A549 (cell line): ENCODE data around the gene CYSRT1. TPM values are rescaled to one million over a fixed set of nuclear protein-coding genes. Genes with fewer than 3 reads are reported as not detected.
A peak's percentile ranks its signal among the peaks of the same experiment; 100 is the strongest.

Experiments
- ATAC-seq, 2 experiments: fragments of 200-7000 bp in 1 of 2; fragments of >200 bp in 1 of 2; cut with Nextera tagmentation in 1 of 2; cut with Tn5 transposase in 1 of 2; 3 replicates each; pipeline versions ENCODE4 v1.8.0 to v1.9.1; 2018 to 2020; ENCODE audit warnings: mild to moderate bottlenecking in 1 of 2, moderate library complexity in 1 of 2
- CTCF ChIA-PET: fragments of 300-600 bp; sonication (Branson Sonifier 250); formaldehyde crosslinking; extraction: SDS; loops from one replicate; lab custom pipeline; 2021; ENCODE audit warnings: antibody characterized with exemption, inconsistent platforms; lab: Yijun Ruan, JAX
- POLR2A ChIA-PET: fragments of 350-600 bp; formaldehyde crosslinking; extraction: SDS; loops from one replicate; lab custom pipeline; 2021; ENCODE audit warnings: antibody characterized with exemption, inconsistent platforms; lab: Yijun Ruan, JAX
- DNase-seq, 2 experiments: peaks; one replicate each; pipeline versions ENCODE4 v3.0.0 to v3.0.0-alpha.2; 2011 to 2016; ENCODE audit warnings: low read depth in 1 of 2, low spot score in 1 of 2
- FAIRE-seq: peaks from 2 replicates; lab custom pipeline; 2011; peaks lifted over from hg19 to GRCh38; lab: Jason Lieb, UNC
- H3K27ac ChIP-seq, 2 experiments: fragments of >200 bp; sonication (Bioruptor Twin); formaldehyde crosslinking; 3 replicates each; pipeline ENCODE4 v1.5.1; 2016 to 2017
- H3K4me1 ChIP-seq: fragments of >200 bp; sonication (Bioruptor Twin); formaldehyde crosslinking; 3 replicates; pipeline ENCODE4 v1.6.1; 2016
- H3K4me2 ChIP-seq: fragments of >200 bp; sonication (Bioruptor Twin); formaldehyde crosslinking; 3 replicates; pipeline ENCODE4 v1.6.1; 2016
- H3K4me3 ChIP-seq: fragments of >200 bp; sonication (Bioruptor Twin); formaldehyde crosslinking; 3 replicates; pipeline ENCODE4 v1.5.1; 2016
- H3K9me3 ChIP-seq: fragments of >200 bp; sonication (Bioruptor Twin); formaldehyde crosslinking; 3 replicates; pipeline ENCODE4 v1.6.1; 2016
- CTCF ChIP-seq: fragments of >200 bp; sonication (Bioruptor Twin); formaldehyde crosslinking; IDR thresholded peaks from 3 replicates; pipeline ENCODE4 v1.5.1; 2016
- E2F6 ChIP-seq: IDR thresholded peaks from 2 replicates; pipeline ENCODE4 v1.6.1; 2012; ENCODE audit warnings: low read depth, borderline replicate concordance
- EHMT2 ChIP-seq: fragments of 200-600 bp; sonication (generic); IDR thresholded peaks from 2 replicates; pipeline ENCODE4 v1.6.1; 2016; ENCODE audit warnings: antibody characterized with exemption, low read depth, mild to moderate bottlenecking, moderate library complexity
- EP300 ChIP-seq, 2 experiments: fragments of >200 bp; sonication (Bioruptor Twin); formaldehyde crosslinking; IDR thresholded peaks; 2 replicates in 1 of 2; 3 replicates in 1 of 2; pipeline ENCODE4 v1.6.1; 2016 to 2017
- ESRRA ChIP-seq: fragments of 150-350 bp; IDR thresholded peaks from 2 replicates; pipeline ENCODE4 v1.6.1; 2014; ENCODE audit warnings: mild to moderate bottlenecking, low read length, borderline replicate concordance
- FOXS1 ChIP-seq: fragments of 250-450 bp; sonication (Bioruptor Pico); IDR thresholded peaks from 2 replicates; pipeline ENCODE4 v1.5.0; 2020; ENCODE audit warnings: mild to moderate bottlenecking, moderate library complexity
- HDAC2 ChIP-seq: fragments of 200-600 bp; sonication (generic); IDR thresholded peaks from 2 replicates; pipeline ENCODE4 v1.6.1; 2016
- JUN ChIP-seq, 2 experiments: fragments of >200 bp; sonication (Bioruptor Twin); formaldehyde crosslinking; IDR thresholded peaks; 2 replicates in 1 of 2; 3 replicates in 1 of 2; pipeline ENCODE4 v1.6.1; 2016 to 2017
- KDM1A ChIP-seq: fragments of 200-600 bp; sonication (generic); IDR thresholded peaks from 2 replicates; pipeline ENCODE4 v1.6.1; 2016; ENCODE audit warnings: low read depth, mild to moderate bottlenecking
- MAFK ChIP-seq: fragments of 450-650 bp; IDR thresholded peaks from 2 replicates; pipeline ENCODE4 v1.6.1; 2014; ENCODE audit not compliant: partially characterized antibody
- MAZ ChIP-seq: fragments of 150-350 bp; IDR thresholded peaks from 2 replicates; pipeline ENCODE4 v1.6.1; 2014; ENCODE audit warnings: antibody characterized with exemption, low read depth, low read length, borderline replicate concordance
- MYC ChIP-seq: IDR thresholded peaks from 2 replicates; pipeline ENCODE4 v1.6.1; 2012; ENCODE audit warnings: mild to moderate bottlenecking, inconsistent platforms, low read length, improper control_type of control experiment, borderline replicate concordance
- NFE2L2 ChIP-seq: fragments of 150-350 bp; conservative IDR thresholded peaks from 2 replicates; pipeline ENCODE4 v1.6.1; 2014; ENCODE audit warnings: low read length
- NPAS2 ChIP-seq: fragments of 250-450 bp; sonication (Bioruptor Pico); IDR thresholded peaks from 2 replicates; pipeline ENCODE4 v1.8.0; 2022; ENCODE audit warnings: mild to moderate bottlenecking, moderate library complexity, borderline replicate concordance
- PHF8 ChIP-seq: fragments of 200-600 bp; sonication (generic); IDR thresholded peaks from 2 replicates; pipeline ENCODE4 v1.6.1; 2016; ENCODE audit warnings: low read depth, mild to moderate bottlenecking, antibody characterized with exemption, moderate library complexity, borderline replicate concordance
- RAD21 ChIP-seq, 2 experiments: fragments of >200 bp in 1 of 2; sonication (Bioruptor Twin) in 1 of 2; formaldehyde crosslinking in 1 of 2; IDR thresholded peaks in 1 of 2; conservative IDR thresholded peaks in 1 of 2; 2 replicates in 1 of 2; 3 replicates in 1 of 2; pipeline ENCODE4 v1.6.1; 2012 to 2018; ENCODE audit warnings: inconsistent platforms in 1 of 2
- REST ChIP-seq: fragments of 200-600 bp; sonication (generic); IDR thresholded peaks from 2 replicates; pipeline ENCODE4 v1.6.1; 2016; ENCODE audit warnings: antibody characterized with exemption, mild to moderate bottlenecking, moderate library complexity
- RFX5 ChIP-seq: fragments of 450-650 bp; IDR thresholded peaks from 2 replicates; pipeline ENCODE4 v1.7.1; 2014; ENCODE audit warnings: antibody characterized with exemption, mild to moderate bottlenecking, moderate library complexity
- TP53 ChIP-seq: fragments of 250-450 bp; sonication (Bioruptor Pico); IDR thresholded peaks from 2 replicates; pipeline ENCODE4 v1.5.0; 2021; ENCODE audit warnings: mild to moderate bottlenecking, moderate library complexity
- USF2 ChIP-seq: fragments of 450-650 bp; IDR thresholded peaks from 2 replicates; pipeline ENCODE4 v1.6.1; 2014; ENCODE audit warnings: antibody characterized with exemption
- ZC3H11A ChIP-seq: fragments of 450-650 bp; IDR thresholded peaks from 2 replicates; pipeline ENCODE4 v1.6.1; 2014; ENCODE audit warnings: antibody characterized with exemption, mild to moderate bottlenecking
- WGBS: methylation state at CpG from one replicate; pipeline ENCODE4 v1.1.6; 2017; ENCODE audit errors: missing lambda C conversion rate; 5-methylcytosine and 5-hydroxymethylcytosine counted together
- polyA plus RNA-seq, 4 experiments: library from polyadenylated mRNA; depleted of rRNA in 3 of 4; stranded (reverse); fragments of >200 nt; fragmentation: RNase III in 1 of 4; extraction: RNeasy Plus Mini Kit Qiagen cat#74134 plus additional on column Dnase treatment in 1 of 4; gene quantifications; 2 replicates in 3 of 4; 3 replicates in 1 of 4; pipeline ENCODE4 v1.2.3, GENCODE V29; 2011 to 2017
- TF ChIP-seq, protein P1 (sequence below): fragments of 250-450 bp; sonication (Bioruptor Pico); IDR thresholded peaks from 2 replicates; pipeline ENCODE4 v1.5.0; 2021; ENCODE audit warnings: mild to moderate bottlenecking, moderate library complexity, borderline replicate concordance

CYSRT1 gene
- polyA plus RNA-seq, 2 of the 4 experiments (the other 2 are of a cell fraction) = 0.30 to 0.81 TPM

GRCh38 chr9:137251194-137251461 is 26.2 kb downstream of the CYSRT1 start, which contains the start of gene STPG3:
TSS of gene STPG3 (plus strand) at chr9:137251286. CDS start at chr9:137251287, 1 bp downstream.
- Histone ChIP-seq H3K9me3 (no peaks in the 10 kb centered on the region), H3K4me1 (peaks cover 11% of the 10 kb centered on the region), H3K27ac (0 out of 6 replicates have a peak within 1 kb of the TSS, but pooled peaks of 1 of the 2 experiments have one; percentile 18), H3K4me2 (no peak within 1 kb of the TSS), H3K4me3 (no peak within 1 kb of the TSS)
- ChIA-PET CTCF (interaction anchor here (0.7 to 1.3 kb wide), 4 partner anchors 11 to 36 kb away, joined by 3 to 4 read pairs (median 3); no protein-coding TSS in a partner anchor), POLR2A (interaction anchor here (1.0 kb wide), 1 partner anchor 10 kb away, joined by 5 read pairs; no protein-coding TSS in a partner anchor)
- TF ChIP-seq RFX5 = no peak
- TF ChIP-seq CTCF = no peak
- no peak for TF ChIP-seq TP53 (CRISPR knock-in tag)
- TF ChIP-seq, protein P1, sequence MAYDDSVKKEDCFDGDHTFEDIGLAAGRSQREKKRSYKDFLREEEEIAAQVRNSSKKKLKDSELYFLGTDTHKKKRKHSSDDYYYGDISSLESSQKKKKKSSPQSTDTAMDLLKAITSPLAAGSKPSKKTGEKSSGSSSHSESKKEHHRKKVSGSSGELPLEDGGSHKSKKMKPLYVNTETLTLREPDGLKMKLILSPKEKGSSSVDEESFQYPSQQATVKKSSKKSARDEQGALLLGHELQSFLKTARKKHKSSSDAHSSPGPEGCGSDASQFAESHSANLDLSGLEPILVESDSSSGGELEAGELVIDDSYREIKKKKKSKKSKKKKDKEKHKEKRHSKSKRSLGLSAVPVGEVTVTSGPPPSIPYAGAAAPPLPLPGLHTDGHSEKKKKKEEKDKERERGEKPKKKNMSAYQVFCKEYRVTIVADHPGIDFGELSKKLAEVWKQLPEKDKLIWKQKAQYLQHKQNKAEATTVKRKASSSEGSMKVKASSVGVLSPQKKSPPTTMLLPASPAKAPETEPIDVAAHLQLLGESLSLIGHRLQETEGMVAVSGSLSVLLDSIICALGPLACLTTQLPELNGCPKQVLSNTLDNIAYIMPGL = no peak
- no peak for TF ChIP-seq JUN (IDR thresholded peaks at IDR 0.05)
- TF ChIP-seq MYC = no peak
- ATAC-seq (no peak), DNase-seq (no peak), FAIRE-seq (no peak)
- 83% methylated on average over 3 of the region's 4 CpGs for WGBS

DNA sequence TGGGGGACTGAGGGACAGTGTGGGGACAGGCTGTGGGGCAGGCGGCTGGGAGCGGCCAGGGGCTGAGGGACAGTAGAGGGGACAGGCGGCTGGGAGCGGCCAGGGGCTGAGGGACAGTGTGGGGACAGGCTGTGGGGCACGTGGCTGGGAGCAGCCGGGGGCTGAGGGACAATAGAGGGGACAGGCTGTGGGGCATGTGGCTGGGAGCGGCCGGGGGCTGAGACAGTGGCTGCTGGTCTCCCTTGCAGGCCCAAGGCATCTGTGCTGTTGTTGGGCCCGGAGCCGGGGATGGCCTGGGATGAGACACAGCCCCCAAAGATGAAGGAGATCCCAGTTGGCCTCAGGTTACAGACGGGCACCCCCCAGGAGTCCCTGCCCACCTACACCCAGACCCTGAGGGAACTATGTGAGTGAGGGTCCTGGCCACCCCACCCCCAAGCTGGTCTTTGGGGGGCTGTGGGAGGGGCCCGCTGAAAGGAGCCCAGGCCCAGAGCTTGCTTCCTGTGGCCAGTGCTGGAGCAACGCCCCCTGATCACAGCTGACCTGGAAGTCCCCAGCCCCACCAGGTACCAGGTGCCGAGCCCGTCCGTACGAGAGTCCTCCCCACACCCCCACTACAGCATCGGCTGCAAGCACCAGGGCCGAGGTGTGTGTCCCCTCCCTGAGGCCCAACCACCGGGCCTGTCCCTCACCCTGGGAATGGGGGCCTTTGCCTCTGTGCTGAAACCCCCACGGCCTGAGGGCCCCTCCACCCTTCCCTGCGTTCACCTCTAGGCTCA is 26.7 kb downstream of the CYSRT1 start:
- 95% methylated on average over 17 of the region's 22 CpGs for WGBS
- no peak overlapping the region for H3K4me3 ChIP-seq
- H3K9me3 ChIP-seq = no peaks in the 10 kb centered on the region
- ChIA-PET POLR2A (interaction anchor here (0.6 to 1.2 kb wide), 3 partner anchors 8 to 146 kb away, joined by 3 to 5 read pairs (median 3); no protein-coding TSS in a partner anchor), CTCF (interaction anchor here (1.2 to 1.3 kb wide), 2 partner anchors 15 to 36 kb away, joined by 3 read pairs; no protein-coding TSS in a partner anchor)
- no peak for FAIRE-seq
- no peak overlapping the region for H3K4me2 ChIP-seq
- DNase-seq = no peak
- no peak for ATAC-seq
- TF ChIP-seq HDAC2 (no peak), ESRRA (no peak), NPAS2 (CRISPR knock-in tag) (no peak), USF2 (no peak), KDM1A (no peak), ZC3H11A (no peak), MAZ (no peak), EHMT2 (no peak), E2F6 (no peak), NFE2L2 (no peak), RAD21 (conservative IDR thresholded peaks at IDR 0.05 in 1 of 2, IDR thresholded peaks at IDR 0.05 in 1 of 2) (no peak), JUN (IDR thresholded peaks at IDR 0.05) (no peak), REST (no peak), PHF8 (no peak), FOXS1 (CRISPR knock-in tag) (no peak), MAFK (no peak), EP300 (IDR thresholded peaks at IDR 0.05) (no peak)
- TF ChIP-seq, protein P1 = no peak
- H3K4me1 ChIP-seq = peaks cover 16% of the 10 kb centered on the region
- no peak overlapping the region for H3K27ac ChIP-seq
